PC-9 (cell line): ENCODE data around the gene IL4R. TPM values are rescaled to one million over a fixed set of nuclear protein-coding genes. Genes with fewer than 3 reads are reported as not detected.

Source experiments
- BruUV-seq: library from RNA; stranded (reverse); fragments of 400-500 nt; replicated peaks from 2 replicates; lab custom pipeline; 2021; lab: Mats Ljungman, UMichigan
- CTCF ChIA-PET: fragments of 300-600 bp; sonication (Branson Sonifier 250); formaldehyde crosslinking; loops from one replicate; lab custom pipeline; 2022; ENCODE audit warnings: antibody characterized with exemption; lab: Charles Lee
- POLR2A ChIA-PET: fragments of 300-600 bp; sonication (Branson Sonifier 250); formaldehyde crosslinking; loops from one replicate; lab custom pipeline; 2022; ENCODE audit warnings: antibody characterized with exemption; ENCODE audit not compliant: unreplicated experiment; lab: Charles Lee
- DNase-seq, 2 experiments: peaks; one replicate each; pipeline versions ENCODE4 v3.0.0 to v3.0.0-alpha.2; 2015 to 2022; ENCODE audit warnings: mixed read lengths in 1 of 2
- H2AFZ ChIP-seq: fragments of 200-600 bp; sonication (generic); 2 replicates; pipeline ENCODE4 v1.8.1; 2017; ENCODE audit warnings: antibody characterized with exemption
- H3F3A ChIP-seq: fragments of 200-600 bp; sonication (generic); 2 replicates; pipeline ENCODE4 v1.8.1; 2017; ENCODE audit warnings: antibody characterized with exemption, mild to moderate bottlenecking, low read depth; ENCODE audit not compliant: insufficient read depth
- H3K27ac ChIP-seq: fragments of 200-600 bp; sonication (generic); 2 replicates; pipeline ENCODE4 v1.6.1; 2016; ENCODE audit warnings: mixed run types
- H3K27me3 ChIP-seq: fragments of 200-600 bp; sonication (generic); 2 replicates; pipeline ENCODE4 v1.6.1; 2016; ENCODE audit warnings: low read depth, mixed run types; ENCODE audit not compliant: insufficient read depth
- H3K36me3 ChIP-seq: fragments of 200-600 bp; sonication (generic); 2 replicates; pipeline ENCODE4 v1.6.1; 2016; ENCODE audit warnings: low read depth, mixed run types
- H3K4me1 ChIP-seq: fragments of 200-600 bp; sonication (generic); replicated peaks from 2 replicates; pipeline ENCODE4 v1.6.1; 2016; ENCODE audit warnings: mixed run types; ENCODE audit not compliant: insufficient read depth
- H3K4me2 ChIP-seq: fragments of 200-600 bp; sonication (generic); 2 replicates; pipeline ENCODE4 v1.6.1; 2017; ENCODE audit warnings: mixed run types
- H3K4me3 ChIP-seq: fragments of 200-600 bp; sonication (generic); 2 replicates; pipeline ENCODE4 v1.6.1; 2016; ENCODE audit warnings: mixed run types
- H3K79me2 ChIP-seq: fragments of 200-600 bp; sonication (generic); 2 replicates; pipeline ENCODE4 v1.6.1; 2017; ENCODE audit warnings: low read depth, mixed run types
- H3K9me2 ChIP-seq: fragments of 200-600 bp; sonication (generic); 2 replicates; pipeline ENCODE4 v1.8.1; 2017; ENCODE audit warnings: mild to moderate bottlenecking; ENCODE audit not compliant: insufficient read depth
- H3K9me3 ChIP-seq: fragments of 200-600 bp; sonication (generic); 2 replicates; pipeline ENCODE4 v1.8.1; 2016; ENCODE audit warnings: low read depth; ENCODE audit not compliant: insufficient read depth
- H4K20me1 ChIP-seq: fragments of 200-600 bp; sonication (generic); 2 replicates; pipeline ENCODE4 v1.8.1; 2017; ENCODE audit not compliant: insufficient read depth
- CTCF ChIP-seq: fragments of 200-600 bp; sonication (generic); conservative IDR thresholded peaks from 2 replicates; pipeline ENCODE4 v1.6.1; 2017; ENCODE audit warnings: mixed run types, antibody characterized with exemption, mild to moderate bottlenecking, moderate library complexity
- EZH2 ChIP-seq: fragments of 200-600 bp; sonication (generic); IDR thresholded peaks from 2 replicates; pipeline ENCODE4 v1.8.0; 2017; ENCODE audit warnings: antibody characterized with exemption, low read depth
- intact Hi-C: fragments of 100-400 bp; cut with micrococcal nuclease; formaldehyde crosslinking; loops from one replicate; pipeline ENCODE4 v1.10.0; 2022; ENCODE audit not compliant: unreplicated experiment
- total RNA-seq: library from RNA; stranded (reverse); gene quantifications from 2 replicates; pipeline ENCODE4 v1.2.3, GENCODE V29; 2021

Gene IL4R
- total RNA-seq, 1 experiment from 2014 or later: 76.5 TPM

GRCh38 chr16:27267037-27267677 lies 46.6 kb upstream of the IL4R start:
- intact Hi-C loops: no loop called here
- POLR2A ChIA-PET: no interaction called here
- H3K4me2 ChIP-seq: peak overlapping the region; percentile 89

GRCh38 chr16:27268376-27269299 lies 45.1 kb upstream of the IL4R start, which contains the start of gene NSMCE1:
Gene NSMCE1 (minus strand): TSS chr16:27268772. CDS start chr16:27257570, 11,202 bp downstream.
- no peaks in the 10 kb centered on the region for H3K9me2 ChIP-seq
- TSS peak; percentile 86 for BruUV-seq
- ChIA-PET CTCF (interaction anchor here (2.3 kb wide), 1 partner anchor 34 kb away, joined by 5 read pairs; no protein-coding TSS in a partner anchor), POLR2A (interaction anchor here (0.6 to 0.7 kb wide), 3 partner anchors 17 to 117 kb away, joined by 3 read pairs; no protein-coding TSS in a partner anchor)
- H3F3A ChIP-seq: peaks cover 30% of the 10 kb centered on the region
- peak within 1 kb of the TSS; percentile 94 for H2AFZ ChIP-seq
- H3K9me3 ChIP-seq: no peaks in the 10 kb centered on the region
- H3K36me3 ChIP-seq: no peaks in the 10 kb centered on the region
- intact Hi-C loops: loop anchor here (1.0 kb wide), 2 partner anchors 18 to 47 kb away; no protein-coding TSS in a partner anchor
- peak within 1 kb of the TSS; percentile 92 for H3K4me3 ChIP-seq
- TF ChIP-seq EZH2: no peak
- TF ChIP-seq CTCF: 0 out of 2 replicates have a peak, but pooled peaks have one; percentile 14
- DNase-seq: peak; percentile 90 to 98
- no peaks in the 10 kb centered on the region for H3K27me3 ChIP-seq
- peaks cover 42% of the 10 kb centered on the region for H3K79me2 ChIP-seq
- peaks cover 43% of the 10 kb centered on the region for H3K4me1 ChIP-seq
- peak within 1 kb of the TSS; percentile 78 for H3K27ac ChIP-seq
- H4K20me1 ChIP-seq: no peaks in the 10 kb centered on the region
- peak within 1 kb of the TSS; percentile 89 for H3K4me2 ChIP-seq

More at GRCh38 chr16:27267037-27267677, 46.6 kb upstream of the IL4R start:
- TF ChIP-seq CTCF (no peak), EZH2 (no peak)
- peaks cover 49% of the 10 kb centered on the region for H3K4me1 ChIP-seq
- H3K36me3 ChIP-seq: no peaks in the 10 kb centered on the region
- H3K4me3 ChIP-seq: peak overlapping the region; percentile 92
- CTCF ChIA-PET: no interaction called here
- H3K79me2 ChIP-seq: peaks cover 57% of the 10 kb centered on the region
- no TSS peak for BruUV-seq
- no peaks in the 10 kb centered on the region for H3K9me3 ChIP-seq
- peaks cover 37% of the 10 kb centered on the region for H3F3A ChIP-seq
- H4K20me1 ChIP-seq: no peaks in the 10 kb centered on the region
- no peaks in the 10 kb centered on the region for H3K27me3 ChIP-seq
- no peak overlapping the region for H2AFZ ChIP-seq
- DNase-seq: no peak
- H3K9me2 ChIP-seq: no peaks in the 10 kb centered on the region
- 0 out of 2 replicates have a peak overlapping the region, but pooled peaks have one; percentile 18 for H3K27ac ChIP-seq
